GM06990 (cell line): ENCODE measurements around the gene EHBP1L1.

Experiments used
- DNase-seq: peaks from one replicate; pipeline ENCODE4 v3.0.0-alpha.2; 2011; ENCODE audit not compliant: insufficient read length; ENCODE audit errors: extremely low read depth
- H3K27me3 ChIP-seq: replicated peaks from 2 replicates; pipeline ENCODE4 v1.6.0; 2011; ENCODE audit warnings: low read length; ENCODE audit not compliant: control insufficient read depth, insufficient read depth
- H3K36me3 ChIP-seq: 2 replicates; pipeline ENCODE4 v1.5.1; 2011; ENCODE audit warnings: low read length; ENCODE audit not compliant: control insufficient read depth, insufficient read depth
- H3K4me3 ChIP-seq: replicated peaks from 2 replicates; pipeline ENCODE4 v1.5.1; 2011; ENCODE audit warnings: low read depth, mild to moderate bottlenecking, control low read depth, low read length
- TF ChIP-seq, protein P1 (sequence below): IDR thresholded peaks from 2 replicates; pipeline ENCODE4 v1.5.1; 2011; ENCODE audit warnings: low read length, control low read depth, mild to moderate bottlenecking, inconsistent platforms; ENCODE audit not compliant: insufficient read depth, poor library complexity, severe bottlenecking

EHBP1L1 gene

DNA sequence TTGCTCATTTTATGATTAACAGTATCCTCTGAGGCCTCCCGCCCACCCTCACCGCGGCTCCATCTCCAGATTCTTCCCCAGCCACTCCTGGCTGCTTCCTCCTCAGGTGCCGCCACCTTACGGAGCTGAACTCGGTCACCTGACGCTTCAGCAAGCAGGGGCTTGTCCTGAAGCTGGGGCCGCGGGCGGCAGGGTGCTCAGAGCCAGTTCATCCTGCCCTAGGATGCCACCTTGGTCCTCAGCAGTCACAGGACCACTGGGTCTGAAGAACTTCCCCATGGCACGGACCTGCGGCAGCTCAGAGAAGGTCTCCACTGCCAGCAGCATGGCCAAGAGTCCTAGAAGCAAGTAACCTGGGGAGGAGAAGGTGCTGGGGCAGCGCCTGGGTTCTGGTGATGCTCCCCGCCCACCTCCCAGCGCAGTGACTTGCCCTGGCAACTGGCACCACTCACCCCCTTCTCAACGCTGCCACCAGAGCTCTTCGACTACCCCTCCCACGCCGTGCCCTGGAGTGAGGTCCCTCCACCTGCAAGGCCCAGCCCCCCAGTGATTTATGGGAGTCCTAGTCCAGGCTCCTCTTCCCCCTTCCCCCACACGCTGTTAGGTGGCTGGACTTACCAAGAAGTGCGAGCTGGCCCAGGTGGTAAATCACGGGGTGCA is 17.1 kb downstream of the EHBP1L1 start:
- H3K27me3 ChIP-seq, result no peaks in the 10 kb centered on the region
- DNase-seq, result no peak
- TF ChIP-seq, protein P1, sequence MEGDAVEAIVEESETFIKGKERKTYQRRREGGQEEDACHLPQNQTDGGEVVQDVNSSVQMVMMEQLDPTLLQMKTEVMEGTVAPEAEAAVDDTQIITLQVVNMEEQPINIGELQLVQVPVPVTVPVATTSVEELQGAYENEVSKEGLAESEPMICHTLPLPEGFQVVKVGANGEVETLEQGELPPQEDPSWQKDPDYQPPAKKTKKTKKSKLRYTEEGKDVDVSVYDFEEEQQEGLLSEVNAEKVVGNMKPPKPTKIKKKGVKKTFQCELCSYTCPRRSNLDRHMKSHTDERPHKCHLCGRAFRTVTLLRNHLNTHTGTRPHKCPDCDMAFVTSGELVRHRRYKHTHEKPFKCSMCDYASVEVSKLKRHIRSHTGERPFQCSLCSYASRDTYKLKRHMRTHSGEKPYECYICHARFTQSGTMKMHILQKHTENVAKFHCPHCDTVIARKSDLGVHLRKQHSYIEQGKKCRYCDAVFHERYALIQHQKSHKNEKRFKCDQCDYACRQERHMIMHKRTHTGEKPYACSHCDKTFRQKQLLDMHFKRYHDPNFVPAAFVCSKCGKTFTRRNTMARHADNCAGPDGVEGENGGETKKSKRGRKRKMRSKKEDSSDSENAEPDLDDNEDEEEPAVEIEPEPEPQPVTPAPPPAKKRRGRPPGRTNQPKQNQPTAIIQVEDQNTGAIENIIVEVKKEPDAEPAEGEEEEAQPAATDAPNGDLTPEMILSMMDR, result no peak
- no peak overlapping the region for H3K4me3 ChIP-seq
- H3K36me3 ChIP-seq, result peaks cover 24% of the 10 kb centered on the region

DNA sequence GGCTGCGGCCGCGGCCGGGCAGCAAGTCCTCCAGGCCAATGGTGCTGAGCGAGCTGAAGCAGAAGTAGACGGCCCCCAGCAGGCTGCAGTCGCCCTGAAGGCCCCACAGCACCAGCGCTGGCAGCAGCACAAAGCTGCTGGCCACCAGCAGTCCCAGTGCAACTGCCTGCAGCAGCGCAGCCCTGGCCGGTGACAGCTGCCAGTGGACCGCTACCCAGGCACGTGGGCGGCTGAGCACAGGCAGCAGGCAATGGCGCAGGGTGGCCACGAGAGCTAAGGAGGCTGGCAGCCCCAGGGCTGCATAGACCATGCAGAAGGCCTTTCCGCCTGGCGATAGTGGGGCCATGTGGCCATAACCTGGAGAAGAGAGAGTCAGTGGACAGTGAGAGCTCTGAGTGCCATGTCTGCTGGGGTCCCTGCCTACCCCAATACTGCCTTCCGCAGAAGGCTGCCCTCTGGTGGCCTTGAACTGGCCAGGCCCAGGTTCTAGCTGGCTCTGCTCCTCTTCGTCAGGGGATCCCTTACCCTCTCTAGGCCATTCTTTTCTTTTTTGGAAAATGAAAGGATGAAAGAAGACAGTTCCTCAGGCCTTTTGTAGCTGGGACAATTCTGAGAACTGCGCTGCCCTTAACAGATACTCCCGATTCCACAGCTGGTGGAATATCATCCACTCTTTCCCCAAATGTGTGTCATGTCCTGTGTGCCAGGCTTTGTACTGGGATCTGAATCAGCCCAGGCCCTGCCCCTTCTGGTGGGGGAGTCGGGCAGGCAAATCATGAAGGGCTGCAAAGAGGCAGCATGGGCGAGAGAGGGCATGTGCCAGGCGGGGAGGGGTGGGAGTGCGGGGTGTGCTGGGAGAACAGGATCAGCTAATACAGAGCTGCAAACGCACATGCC is 17.9 kb downstream of the EHBP1L1 start:
- no peaks in the 10 kb centered on the region for H3K27me3 ChIP-seq
- TF ChIP-seq, protein P1, result peak; percentile 78
- H3K36me3 ChIP-seq, result peaks cover 30% of the 10 kb centered on the region
- no peak overlapping the region for H3K4me3 ChIP-seq
- no peak for DNase-seq

DNA sequence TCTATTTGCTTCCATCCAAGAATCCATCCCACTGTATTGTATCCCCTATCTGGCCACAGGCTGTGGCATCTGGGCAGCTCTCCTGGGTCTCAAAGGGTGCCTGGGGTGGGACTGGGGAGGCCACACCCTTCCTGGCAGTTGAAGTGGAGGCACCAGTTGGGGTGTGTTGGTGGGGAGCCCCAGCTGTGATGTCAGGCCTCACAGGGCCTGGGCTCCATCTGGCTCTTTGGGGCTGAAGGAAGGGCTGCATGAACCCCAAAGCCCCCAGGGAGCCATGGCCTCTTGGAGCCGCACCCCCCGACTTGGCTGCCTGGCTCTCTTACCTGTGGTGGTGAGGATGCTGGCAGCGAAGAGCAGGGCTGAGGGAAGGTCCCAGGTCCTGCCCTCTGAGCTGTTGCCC is 19.3 kb downstream of the EHBP1L1 start:
- TF ChIP-seq, protein P1, result no peak
- Histone ChIP-seq H3K4me3 (no peak overlapping the region), H3K36me3 (peaks cover 32% of the 10 kb centered on the region), H3K27me3 (no peaks in the 10 kb centered on the region)
- no peak for DNase-seq

DNA sequence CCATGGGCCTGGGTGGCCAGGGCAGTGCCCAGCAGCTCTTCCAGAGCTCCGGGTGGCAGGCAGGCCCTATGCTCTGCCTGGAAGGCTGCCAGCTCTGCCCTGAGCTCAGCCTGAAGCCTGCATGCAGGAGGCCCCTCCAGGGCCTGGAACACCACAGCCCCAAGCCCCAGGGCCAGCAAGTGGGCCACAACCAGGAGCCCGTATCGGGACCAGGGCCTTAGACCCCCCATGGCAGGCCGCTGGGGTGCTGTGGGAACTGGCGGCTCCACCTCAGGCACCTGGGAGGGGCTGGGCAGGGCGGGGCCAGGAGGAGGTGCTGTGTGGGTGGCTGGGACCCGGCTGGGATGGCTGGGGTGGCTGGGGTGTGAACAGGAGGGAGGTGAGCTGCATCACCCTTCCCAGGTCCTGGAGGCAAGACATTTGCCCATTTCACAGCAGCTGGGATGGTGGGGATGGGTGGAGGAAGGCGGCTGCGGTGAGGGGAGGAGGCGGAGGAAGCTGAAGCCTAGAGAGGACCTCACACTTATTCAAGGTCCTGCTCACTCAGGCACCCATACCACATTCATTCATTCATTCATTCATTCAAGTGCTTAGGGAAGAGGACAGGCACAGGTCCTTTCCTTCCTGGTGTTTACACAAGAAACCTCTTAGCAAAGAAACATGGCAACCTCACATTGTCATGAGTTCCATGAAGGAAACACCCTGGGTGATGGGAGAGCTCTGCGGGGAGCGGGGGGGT is 19.9 kb downstream of the EHBP1L1 start, which contains the start of gene KCNK7:
KCNK7 (minus strand) TSS at position 258 of the 739 bp plus-strand sequence; CDS start at position 230, 28 bp downstream.
- no peak for DNase-seq
- H3K27me3 ChIP-seq, result no peaks in the 10 kb centered on the region
- TF ChIP-seq, protein P1, result no peak
- peaks cover 29% of the 10 kb centered on the region for H3K36me3 ChIP-seq
- H3K4me3 ChIP-seq, result no peak within 1 kb of the TSS

DNA sequence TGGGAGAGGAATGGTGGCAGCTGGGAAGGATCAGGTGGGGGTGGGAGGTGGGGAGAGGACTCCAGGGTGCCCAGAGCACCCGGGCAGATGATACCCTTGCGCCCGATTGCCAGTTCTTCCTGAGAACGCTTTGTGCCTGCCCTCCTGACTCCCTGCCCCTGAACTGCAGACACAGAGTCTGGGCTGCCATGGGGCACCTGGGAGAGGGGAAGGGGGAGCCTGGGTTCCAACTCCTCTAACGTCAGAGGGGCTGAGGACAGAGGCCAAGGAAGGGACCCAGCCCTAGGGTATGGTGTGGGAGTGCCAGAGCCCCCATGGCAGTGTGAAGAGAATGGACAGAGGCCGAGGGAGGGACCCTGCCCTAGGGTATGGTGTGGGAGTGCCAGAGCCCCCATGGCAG is 20.7 kb downstream of the EHBP1L1 start:
- Histone ChIP-seq H3K4me3 (no peak overlapping the region), H3K36me3 (peaks cover 29% of the 10 kb centered on the region), H3K27me3 (no peaks in the 10 kb centered on the region)
- TF ChIP-seq, protein P1, result no peak
- no peak for DNase-seq
